ENCODE measurements around the gene GIMAP1.

GIMAP1 gene

GRCh38 chr7:150722431-150722931, 6.1 kb downstream of the GIMAP1 start:
- no peak for DNase-seq

DNA sequence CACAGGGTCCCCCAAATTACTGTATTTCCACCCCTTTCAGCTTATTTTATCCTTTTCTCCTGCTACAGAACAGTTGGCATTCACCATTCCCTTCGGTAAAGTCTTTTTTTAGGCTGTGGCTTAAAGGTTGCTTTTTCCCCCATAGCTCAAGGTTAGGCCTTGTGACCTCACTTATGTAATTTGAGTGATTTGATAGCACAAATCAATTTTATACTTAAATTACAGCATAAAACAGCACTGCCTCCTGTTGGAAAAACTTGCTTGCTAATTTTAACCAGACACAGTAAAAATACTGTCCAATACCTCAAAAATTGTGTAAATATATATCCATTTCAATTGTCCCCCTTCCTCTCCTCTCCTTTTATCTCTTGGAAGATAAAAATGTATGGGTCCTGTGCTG, 7.1 kb downstream of the GIMAP1 start:
- no peak for DNase-seq

DNA sequence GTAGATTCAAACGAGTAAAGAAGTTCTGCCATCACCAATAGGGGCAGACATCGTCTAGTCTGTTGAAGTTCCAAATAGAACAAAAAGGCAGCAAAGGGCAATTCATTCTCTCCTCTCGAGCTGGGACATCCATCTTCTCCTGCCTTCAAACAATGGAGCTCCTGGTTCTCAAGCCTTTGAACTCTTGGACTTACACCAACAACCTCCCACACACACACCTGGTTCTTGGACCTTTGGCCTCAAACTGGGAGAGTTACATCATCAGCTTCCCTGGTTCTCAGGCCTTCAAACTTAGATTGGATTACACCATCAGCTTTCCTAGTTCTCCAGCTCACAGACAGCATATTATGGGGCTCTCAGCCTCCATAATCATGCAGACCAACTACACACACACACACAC, 11.0 kb downstream of the GIMAP1 start:
- DNase-seq: no peak

GRCh38 chr7:150728011-150728410, 11.6 kb downstream of the GIMAP1 start:
- no peak for DNase-seq

- no peak for DNase-seq
Observed at GRCh38 chr7:150728609-150729008, 12.2 kb downstream of the GIMAP1 start.

DNA sequence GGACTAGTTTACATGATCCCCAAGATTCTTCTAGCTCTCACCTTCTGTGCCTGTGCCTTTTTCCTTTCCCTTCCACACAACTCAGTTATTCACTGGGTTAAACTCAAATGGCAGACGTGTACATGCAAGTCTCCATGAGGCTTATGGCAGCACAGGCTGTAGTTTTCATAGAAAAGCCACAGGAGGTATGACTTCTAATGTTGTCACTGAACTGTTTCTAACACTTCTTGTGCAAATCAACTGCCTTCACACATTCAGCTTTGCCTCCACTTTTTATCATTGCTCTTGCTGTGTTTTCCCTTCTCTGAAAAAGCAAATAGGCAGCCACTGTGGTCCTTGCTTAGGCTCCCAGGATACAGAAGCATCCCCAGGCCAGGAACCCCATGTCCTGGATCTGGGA, 15.5 kb downstream of the GIMAP1 start:
- DNase-seq: no peak

DNA sequence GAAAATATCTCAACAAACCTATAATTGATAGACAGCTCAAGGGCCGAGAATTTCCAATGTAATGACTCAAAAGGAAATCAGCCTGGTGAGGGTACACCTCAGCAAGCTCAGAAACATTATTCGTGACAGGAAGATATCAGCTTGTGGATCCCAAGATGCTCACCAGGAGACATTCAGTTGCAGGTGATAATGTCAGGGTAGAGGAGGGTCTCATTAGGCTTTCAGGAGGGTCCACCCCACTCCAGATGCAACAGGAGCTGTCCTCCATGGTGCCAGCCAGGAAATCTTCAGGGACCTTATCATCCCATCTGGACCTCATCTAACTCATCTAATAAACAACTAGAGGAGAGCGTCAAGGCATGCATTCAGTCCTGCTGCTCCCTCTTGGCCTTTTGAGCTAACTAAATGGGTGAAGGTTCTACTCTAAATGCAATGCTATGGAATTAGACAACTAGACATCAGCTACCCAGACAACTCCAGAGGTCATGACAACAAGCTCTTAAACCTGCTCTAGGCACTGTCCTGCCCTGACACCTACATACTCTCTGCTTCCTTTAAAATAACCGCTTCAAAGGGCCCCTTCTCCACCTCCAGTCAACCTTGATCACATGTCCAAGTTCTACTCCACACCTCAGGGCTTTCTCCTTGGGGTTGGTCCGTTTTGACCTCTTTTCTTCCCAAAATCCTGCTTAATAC, 16.5 kb downstream of the GIMAP1 start:
- no peak for DNase-seq

DNA sequence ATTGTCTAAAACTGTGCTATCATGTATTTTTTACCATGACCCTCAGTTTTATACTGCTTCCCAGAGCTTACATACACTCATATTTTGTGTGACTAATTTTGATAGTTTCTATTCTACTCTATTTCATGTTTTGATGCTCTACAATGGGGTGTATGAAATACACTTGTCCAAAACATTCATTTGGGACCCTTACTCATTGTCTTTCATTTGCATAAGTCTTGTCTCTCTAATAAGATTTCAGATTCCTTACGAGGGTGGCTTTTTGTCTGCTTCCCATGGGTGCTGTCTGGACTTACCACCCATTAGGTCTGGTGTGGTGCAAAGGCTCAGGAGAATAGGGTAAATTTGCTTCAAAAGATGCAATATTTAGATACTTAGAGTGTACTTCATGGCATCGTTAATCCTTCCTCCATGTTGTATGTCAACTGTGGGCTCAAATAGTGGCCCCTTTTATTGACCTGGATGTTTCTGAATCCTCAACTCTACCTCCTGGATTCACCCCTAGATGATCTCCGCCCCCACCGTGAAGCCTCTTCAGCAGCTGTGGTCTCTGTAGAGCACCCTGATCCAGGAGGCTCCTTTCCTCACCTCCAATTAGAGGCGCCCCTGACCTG, 17.2 kb downstream of the GIMAP1 start:
- DNase-seq: no peak

DNA sequence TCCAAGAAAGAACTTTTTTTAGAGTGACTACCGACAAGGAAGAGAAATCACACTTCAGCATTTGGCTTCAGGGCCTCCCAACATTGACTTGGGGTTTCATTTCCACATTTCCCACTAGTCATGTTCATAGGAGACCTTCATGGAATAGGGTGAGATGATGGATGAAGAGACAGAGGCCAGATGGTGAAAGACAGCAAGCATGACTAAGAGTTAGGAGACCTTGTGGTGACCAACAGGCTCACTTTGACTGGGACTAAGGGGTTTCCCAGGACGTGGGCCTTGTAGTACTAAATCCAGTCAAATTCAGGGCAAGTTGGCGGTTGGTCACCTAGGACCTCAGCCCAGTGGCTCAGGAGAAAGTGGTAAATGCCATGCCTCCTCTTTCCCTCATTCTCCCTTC, 17.8 kb downstream of the GIMAP1 start:
- no peak for DNase-seq

DNA sequence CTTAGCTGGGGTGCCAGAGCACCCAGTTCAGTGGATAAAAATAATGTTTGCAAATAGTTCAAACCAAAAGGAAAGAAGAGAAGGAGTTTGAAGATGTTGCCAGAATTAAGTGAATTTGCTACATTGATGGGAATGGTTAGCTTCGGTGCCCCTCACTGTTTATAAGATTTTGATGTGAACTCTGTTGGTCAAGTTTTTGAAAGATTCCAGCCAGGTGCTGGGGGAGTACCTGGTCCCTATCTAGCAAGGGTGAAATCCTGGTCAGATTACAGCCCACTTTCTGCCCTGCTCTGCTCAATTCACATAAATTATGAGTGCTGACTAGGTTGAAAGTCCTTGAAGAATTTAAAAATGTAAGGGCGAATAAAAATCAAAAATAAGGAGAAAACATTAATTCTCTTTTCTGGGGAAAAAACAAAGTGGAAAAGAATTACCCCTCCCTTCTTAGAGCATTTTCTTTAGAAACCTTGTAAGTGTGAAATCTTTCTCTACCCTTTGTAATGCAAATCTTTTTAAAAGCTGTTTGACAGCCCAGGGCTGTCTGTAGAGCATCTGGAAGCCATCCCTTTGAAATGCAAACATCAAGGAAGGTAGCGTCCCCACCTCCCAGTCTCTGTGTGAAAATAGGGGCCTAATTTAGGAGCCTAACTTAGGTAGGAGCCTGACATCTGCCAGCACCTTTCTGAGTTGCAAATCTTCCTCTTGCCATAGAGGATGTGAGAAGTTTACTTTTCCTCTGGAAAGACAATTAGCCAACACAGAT, 19.4 kb downstream of the GIMAP1 start:
- DNase-seq: no peak

DNA sequence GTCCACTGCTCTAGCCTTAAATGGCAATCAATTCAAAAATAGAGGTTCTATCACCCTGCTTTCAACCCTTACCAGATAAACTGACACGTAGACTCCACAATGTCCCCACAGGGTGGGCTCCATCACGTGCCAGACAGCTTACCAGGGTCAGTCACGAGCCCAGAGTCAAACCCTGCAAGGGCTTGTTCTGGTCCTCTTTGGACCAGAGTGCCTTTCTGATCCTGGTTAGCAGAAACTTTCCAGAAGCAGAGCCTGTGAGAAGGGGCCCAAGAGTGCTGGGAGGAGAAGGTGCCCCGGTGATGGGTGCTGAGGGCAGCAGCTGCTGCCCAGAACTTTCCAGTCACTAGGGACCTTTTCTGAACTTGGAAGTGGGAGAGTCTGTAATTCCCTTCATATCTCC, 20.5 kb downstream of the GIMAP1 start:
- no peak for DNase-seq

DNA sequence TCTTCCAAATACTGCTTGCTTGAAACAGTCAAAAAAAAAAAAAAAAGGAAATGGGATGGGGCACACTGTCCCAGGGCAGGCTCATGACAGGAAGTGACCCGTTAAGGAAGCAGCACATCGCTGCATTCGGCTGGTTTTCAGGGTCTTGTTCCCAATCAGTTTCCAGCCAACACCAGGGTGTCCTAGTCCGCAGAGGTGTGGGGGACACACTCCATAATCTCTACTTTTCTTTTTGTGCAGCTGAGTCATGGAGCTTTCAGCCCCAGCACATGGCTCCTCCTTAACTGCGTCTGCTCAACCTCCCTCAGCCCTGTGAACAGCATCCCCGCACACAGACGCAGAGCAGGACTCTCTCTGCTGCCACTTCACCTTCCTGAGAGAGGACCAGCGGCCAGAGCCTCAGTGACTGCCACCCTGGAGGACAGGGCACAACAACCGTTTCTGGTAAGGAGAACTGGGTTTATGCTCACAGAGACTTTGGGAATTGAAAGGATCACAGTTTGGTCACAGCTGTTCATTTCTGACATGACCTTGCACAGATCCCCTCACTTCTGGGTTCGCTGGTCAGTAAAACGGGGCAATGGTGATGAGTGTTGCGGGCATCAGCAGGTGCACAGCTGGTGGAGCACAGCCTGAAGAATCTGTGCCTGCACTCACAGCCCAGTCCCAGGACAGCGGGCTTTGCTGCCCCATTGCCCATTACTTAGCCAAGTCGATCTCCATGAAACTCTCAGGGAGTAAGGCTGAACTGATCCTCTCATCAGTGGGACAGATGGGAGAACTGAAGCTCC, 21.0 kb downstream of the GIMAP1 start, which contains the start of gene GIMAP5:
Gene GIMAP5, plus strand, starts transcription at position 154 of the 791 bp plus-strand sequence. CDS start 3,467 bp downstream, outside the sequence.
- DNase-seq: no peak

DNA sequence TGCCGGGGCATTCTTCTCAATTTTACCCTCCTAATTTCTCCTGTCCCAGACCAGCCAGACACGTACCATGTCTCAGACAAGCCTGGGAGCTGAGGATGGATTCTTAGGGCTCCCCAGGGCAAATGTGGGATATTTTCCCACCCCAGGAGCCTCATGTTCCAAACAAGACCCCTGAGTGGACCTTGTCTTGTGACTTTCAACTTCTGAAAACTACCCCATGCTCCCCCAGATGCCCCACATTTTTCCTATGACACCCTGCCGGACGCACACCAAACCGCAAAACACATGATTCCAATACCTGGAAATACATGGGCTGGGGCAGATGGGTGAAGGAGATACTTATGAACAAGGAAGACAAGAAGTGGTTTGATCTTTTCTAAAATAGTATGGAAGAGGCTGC, 21.7 kb downstream of the GIMAP1 start:
- no peak for DNase-seq

DNA sequence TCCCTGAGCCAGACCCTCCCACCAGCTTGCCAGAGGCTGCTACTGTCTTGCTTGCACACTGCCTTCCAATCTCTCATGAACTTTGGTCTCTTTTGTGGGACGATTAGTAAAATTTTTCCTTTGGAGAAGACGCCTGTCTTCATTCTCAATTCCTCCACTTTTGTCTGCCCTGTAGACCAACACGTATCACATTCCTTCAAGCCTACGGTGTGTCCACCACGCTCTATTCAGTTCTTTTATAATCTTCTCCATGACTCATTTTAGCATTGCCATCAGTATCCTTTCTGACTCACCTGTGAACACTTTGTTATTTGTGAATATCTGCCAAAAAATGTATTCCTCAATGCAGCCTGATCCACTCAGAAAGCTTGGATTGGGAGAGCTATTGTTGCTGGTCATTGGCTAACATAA, 22.2 kb downstream of the GIMAP1 start:
- DNase-seq: no peak

- DNase-seq: no peak
Observed at GRCh38 chr7:150739033-150739432, 22.6 kb downstream of the GIMAP1 start.

DNA sequence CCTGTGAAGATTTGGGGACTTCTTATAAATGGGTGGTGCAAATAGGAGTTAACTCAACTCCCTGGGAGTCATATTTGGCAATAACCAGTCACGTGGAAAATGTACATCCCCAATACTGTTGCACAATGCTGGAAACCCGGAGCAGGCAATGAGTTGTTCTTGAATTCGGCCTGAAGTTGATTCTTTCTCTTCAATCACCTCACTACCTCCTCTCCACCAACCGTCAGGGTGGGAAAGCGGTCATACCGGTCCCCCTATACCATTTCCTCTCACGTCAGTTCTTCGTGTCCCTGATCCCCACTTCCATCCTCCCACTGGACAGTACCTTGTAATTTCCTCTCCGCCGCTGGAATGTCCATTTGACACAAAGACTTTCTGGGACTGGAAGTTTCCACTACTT, 23.6 kb downstream of the GIMAP1 start:
- DNase-seq: no peak

- DNase-seq: no peak
Observed at GRCh38 chr7:150742286-150742968, 26.0 kb downstream of the GIMAP1 start.

- DNase-seq: no peak
Observed at GRCh38 chr7:150744041-150744656, 27.7 kb downstream of the GIMAP1 start.

DNA sequence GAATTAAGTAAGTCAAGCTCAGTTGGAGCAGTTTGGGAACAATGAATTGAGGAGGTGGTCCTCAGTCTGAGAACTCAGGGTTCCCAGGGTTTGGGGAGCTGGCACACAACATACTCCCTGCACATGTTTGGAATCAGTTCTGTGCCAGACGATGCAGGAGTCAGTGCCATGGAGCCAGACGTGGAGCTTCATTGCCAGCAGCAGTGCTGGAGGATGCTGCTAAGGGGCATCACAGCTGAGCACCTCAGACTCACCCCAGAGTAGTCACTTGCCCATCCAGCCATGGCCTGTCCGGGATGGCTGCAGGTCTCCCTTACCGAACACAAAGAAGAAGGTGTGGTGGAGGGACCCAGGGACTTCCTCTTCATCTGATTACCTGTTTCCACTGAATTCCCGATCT, 28.7 kb downstream of the GIMAP1 start:
- DNase-seq: no peak

- DNase-seq: no peak
Observed at GRCh38 chr7:150745876-150746275, 29.5 kb downstream of the GIMAP1 start.

GRCh38 chr7:150746921-150747320, 30.5 kb downstream of the GIMAP1 start:
- DNase-seq: no peak

GRCh38 chr7:150748376-150748775, 32.0 kb downstream of the GIMAP1 start:
- DNase-seq: no peak

Measured in right hindlimb (tissue), 1 donor.